Activated CD8-positive, alpha-beta memory T cell treated with anti-CD3 and anti-CD28 coated beads for 24 hours (primary cell): Measurements from ENCODE around the gene CRISPLD2.

ENCODE experiments used
- DNase-seq: peaks from one replicate; pipeline ENCODE4 v3.0.0-alpha.2; 2020

Gene CRISPLD2

GRCh38 chr16:84918006-84918909, 98.5 kb downstream of the CRISPLD2 start:
- DNase-seq = no peak

DNA sequence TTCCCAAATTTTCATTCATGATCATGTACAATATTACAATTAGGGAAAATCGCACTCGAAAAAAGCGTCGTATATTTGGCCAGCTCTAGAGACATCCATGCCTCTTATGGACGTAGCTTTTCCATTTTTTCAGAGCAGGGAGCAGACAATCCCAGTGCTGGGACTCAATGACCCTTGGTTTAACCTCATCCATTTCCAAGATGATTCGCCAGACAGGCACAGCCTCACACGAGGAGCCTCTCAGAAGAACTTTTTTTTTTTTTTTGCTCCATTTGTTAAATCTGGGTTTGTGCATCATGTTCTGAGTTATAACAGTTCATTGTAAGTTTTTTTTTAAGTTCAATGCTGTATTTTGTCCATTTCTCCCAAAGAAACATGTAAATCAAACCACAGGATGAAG, 99.5 kb downstream of the CRISPLD2 start:
- no peak for DNase-seq

- no peak for DNase-seq
Measured at GRCh38 chr16:84919708-84920107, 99.9 kb downstream of the CRISPLD2 start.

DNA sequence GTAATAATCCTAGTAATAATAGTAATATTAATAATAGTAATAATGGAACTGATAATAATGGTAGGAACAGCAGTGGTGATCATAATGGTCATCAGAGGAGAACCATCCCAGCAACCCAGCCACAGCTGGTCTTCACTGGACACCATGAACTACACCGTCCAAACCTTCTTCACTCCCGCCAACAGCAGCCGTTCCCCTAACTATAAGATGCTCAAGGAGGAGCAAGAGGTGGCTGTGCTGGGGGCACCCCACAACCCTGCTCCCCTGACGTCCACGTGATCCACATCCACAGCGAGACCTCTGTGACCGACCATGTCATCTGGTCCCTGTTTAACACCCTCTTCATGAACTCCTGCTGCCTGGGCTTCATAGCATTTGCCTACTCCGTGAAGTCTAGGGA, 100.5 kb downstream of the CRISPLD2 start:
- DNase-seq = no peak

DNA sequence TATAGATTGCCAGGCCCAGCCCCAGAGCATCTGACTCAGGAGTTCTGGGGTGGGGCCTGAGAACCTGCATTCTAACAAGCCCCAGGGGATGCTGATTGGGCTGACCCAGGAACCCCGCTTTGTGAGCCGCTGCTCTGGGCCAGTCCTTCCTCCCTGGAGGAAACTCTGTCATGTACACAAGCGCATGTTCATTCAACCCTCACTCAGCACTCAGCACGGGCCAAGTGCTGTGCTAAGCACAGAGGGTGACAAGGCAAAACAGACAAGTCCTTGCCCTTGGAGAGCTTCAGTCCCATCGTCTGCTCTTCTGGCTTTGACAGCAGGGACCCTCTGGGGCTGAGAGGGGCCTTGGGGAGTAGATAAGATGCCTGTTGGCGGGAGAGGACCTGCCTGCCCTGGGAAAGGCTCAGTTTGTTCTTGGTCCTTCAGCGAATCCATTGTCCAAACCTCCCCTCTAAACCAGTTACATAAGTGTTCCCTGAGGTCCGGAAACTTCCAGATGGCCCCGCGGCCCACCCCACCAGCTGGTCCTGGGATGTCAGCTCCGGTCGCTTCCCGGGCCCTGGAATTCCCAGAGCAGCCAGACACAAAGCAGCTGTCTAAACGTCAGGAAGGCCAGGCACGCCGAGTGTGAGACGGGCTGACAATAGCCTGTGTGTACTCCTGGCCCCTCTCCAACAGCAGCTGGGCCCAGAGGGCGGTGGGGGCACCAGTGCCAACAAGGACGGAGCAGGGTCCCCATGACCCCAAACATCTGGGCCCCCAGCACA, 102.8 kb downstream of the CRISPLD2 start:
- no peak for DNase-seq

- DNase-seq = no peak
Measured at GRCh38 chr16:84924331-84925091, 104.7 kb downstream of the CRISPLD2 start.

- DNase-seq = peak; percentile 88
Measured at GRCh38 chr16:84925092-84925772, 105.4 kb downstream of the CRISPLD2 start.

GRCh38 chr16:84925773-84926372, 106.1 kb downstream of the CRISPLD2 start:
- no peak for DNase-seq

DNA sequence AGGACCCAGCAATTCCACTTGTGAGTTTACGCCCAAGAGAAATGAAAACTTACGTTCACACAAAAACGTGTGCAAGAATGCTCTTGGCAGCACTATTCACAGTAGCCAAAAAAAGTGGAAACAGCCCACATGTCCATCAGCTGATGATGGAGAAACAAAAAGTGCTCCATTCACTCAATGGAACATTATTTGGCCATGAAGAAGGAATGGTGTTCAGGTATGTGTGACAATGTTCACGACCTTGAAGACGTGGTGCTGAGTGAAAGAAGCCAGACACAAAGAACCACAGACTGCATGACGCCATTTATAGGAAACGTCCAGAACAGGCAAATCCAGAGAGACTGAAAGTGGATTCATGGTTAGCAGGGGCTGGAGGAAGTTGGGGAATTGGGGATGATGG, 106.7 kb downstream of the CRISPLD2 start:
- no peak for DNase-seq

DNA sequence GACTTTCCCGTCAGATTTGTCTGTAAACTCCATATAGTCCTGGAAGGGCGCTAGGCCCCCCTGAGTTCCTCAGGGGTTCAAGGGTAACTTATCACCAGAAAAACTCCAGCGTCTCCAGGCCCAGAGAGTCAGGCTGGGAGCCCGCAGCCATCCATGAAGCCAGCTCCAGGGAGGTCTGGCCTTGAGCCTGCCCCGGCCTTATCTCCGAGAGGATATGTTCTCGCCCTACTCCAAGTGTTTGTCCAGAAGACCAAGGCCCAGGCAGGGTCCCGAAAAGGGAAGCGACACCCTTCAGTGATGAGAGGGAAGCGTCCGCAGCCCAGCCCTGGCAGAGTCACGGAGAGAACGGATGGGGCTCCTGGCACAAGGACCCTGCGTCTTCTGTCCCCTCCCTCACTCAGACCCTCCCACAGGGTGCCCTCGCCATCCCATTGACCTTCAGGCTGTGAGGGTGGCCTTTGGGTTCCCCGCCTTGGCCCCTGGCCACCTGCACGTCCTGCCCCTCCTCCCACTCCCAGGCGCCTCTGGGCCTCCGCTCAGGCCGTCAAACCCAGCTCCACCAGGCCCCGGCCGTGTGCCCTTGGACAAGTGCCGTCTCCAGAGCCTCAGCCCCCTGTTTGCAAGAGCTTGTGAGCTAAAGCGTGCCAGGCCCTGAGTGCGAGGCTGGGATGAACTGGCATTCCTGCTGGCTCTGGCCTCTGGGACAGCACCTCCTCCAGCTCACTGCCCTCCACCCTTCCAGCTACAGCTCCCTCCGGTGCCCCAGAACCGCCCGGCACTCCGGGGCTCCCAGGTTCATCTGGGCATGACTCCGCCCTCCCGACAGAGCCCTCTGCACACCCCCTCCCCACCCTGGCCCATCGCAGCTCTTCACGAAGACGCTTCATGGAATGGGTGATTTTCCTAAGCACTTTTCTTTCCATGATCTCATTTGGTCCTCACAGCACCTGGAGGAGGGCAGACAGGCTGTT, 108.1 kb downstream of the CRISPLD2 start:
- no peak for DNase-seq

GRCh38 chr16:84928679-84929420, 109.1 kb downstream of the CRISPLD2 start:
- DNase-seq = no peak

DNA sequence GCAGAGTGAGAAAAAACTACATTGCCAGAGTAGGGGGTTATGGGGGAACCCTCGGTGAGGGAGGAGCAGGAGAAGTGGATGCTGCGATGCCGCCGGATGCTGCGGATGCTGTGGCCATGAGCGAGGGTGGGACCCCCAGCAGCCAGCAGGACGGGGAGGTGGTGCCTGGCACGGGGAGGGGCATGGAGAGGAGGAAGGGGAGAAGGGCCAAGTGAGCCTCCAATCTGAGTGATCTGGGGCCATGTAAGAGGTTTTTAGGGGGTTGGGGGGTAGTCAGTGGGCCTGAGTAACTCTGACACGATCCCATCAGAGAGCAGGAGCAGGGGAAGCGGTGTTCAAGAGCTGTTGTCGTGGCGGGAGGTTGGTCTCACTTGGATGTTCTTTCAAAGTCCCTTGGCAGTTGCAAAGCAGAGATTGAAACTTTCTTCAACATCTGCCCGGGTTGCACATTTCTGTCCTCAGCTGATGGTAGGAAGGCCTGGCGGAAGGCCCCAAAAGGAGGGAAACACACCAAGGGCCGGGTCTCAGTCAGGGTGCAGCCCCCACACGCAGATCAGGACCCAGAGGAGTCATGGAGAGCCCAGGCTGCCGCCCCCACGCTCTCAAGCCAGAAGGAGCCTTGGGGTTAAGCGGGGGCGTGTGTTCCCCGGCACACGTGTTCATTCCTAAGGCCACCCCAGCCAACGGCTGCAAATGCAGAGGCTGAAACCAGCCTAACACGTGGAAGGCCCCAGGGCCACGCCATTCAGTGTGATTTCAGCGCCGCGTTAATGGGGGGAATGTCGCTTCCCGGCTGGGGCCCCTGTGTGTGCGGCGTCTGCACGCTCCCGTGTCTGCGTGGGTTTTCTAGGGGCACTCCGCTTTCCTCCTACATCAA, 109.9 kb downstream of the CRISPLD2 start:
- DNase-seq = no peak

- DNase-seq = no peak
Measured at GRCh38 chr16:84930298-84931106, 110.7 kb downstream of the CRISPLD2 start.

- no peak for DNase-seq
Measured at GRCh38 chr16:84931107-84931494, 111.3 kb downstream of the CRISPLD2 start.

GRCh38 chr16:84931506-84931905, 111.7 kb downstream of the CRISPLD2 start:
- no peak for DNase-seq

DNA sequence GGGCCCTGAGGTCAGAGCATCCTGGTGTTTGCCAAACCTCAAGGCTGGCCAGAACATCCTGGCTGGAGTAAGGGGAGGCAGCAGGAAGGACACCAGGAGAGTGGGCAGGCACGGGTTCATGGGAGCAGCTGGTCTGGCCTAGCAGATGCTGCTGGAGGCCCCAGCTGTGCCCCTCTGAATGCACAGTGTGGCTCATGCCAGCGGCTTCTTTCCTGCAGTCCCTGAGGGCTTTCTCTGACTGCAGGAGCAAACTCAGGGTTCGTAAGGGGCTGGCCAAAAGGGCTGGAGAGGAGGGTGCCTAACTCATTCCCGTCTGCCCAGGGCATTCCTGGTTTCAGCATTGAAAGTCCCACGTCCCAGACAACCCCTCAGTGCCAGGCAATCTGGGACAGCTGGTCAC, 112.9 kb downstream of the CRISPLD2 start:
- no peak for DNase-seq

DNA sequence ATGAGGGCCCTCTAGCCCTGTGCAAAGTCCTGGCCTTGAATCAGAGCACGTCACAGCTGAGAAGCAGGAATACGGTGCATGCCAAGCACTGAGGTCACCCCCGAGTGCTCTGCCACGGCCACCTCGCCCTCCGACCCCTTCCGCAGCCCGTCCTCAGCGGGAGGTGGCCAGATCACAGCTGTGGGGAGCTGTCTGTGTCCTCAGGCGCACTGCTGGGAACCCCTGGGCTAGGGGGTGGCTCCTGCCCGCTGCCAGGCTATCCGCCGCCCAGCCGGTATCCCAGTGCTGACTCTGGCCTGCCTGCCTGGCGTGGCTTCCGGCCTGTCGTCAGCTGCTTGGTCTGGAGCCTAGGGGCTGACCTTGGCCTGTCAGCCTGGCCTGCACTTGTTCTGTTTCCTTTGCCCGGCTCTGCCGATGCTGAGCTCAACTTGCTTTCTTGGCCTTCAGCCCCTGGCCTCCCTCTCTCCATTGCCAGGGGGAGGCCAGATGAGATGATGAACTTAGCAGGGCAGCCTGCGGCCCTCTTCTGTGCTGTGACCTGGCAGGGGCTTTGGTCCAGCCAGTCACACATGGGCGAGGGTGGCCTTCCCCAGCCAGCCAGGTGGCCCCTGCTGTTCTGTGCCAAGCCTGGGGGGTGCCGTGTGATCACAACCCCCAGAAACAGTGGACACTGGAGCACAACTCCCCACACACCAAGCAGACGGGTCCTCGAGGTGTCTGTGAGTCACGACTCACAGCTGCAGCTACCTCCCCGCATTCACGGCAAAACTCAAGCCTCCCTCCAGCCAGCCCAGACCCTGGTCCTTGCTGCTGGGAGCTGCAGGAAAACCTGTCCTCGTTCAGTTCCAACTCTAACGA, 114.2 kb downstream of the CRISPLD2 start:
- DNase-seq = no peak
